ENCODE measurements around the gene HOXA5.

DNA sequence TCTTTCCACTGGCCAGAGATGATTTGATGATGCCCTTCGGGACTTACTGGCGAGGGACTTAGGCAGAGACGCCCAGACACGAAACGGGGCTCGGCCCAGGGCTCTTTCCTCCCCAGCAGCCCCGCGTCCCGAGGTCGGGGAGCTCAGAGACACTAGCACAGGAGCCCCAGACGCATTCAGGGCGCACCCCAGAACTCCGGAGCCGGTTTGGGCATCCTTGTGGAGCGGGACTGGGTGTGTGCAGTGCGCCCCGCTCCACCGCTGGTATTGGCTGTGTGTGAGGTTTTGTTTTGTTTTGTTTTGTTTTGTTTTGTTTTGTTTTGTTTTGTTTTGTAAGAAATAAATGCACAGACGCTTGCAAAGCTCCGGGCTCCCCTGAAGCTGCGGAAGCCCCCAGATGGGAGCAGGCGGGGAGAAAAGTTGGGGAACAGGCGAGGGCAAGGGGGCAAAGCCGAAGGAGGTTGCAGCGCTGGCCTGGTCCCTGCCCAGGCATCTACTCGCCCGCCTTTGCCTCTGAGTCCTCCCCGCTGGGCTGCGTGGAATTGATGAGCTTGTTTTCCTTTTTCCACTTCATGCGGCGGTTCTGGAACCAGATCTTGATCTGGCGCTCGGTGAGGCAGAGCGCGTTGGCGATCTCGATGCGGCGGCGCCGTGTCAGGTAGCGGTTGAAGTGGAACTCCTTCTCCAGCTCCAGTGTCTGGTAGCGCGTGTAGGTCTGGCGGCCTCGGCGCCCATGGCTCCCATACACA is 1.9 kb upstream of the HOXA5 start:
- TF ChIP-seq, protein P1, sequence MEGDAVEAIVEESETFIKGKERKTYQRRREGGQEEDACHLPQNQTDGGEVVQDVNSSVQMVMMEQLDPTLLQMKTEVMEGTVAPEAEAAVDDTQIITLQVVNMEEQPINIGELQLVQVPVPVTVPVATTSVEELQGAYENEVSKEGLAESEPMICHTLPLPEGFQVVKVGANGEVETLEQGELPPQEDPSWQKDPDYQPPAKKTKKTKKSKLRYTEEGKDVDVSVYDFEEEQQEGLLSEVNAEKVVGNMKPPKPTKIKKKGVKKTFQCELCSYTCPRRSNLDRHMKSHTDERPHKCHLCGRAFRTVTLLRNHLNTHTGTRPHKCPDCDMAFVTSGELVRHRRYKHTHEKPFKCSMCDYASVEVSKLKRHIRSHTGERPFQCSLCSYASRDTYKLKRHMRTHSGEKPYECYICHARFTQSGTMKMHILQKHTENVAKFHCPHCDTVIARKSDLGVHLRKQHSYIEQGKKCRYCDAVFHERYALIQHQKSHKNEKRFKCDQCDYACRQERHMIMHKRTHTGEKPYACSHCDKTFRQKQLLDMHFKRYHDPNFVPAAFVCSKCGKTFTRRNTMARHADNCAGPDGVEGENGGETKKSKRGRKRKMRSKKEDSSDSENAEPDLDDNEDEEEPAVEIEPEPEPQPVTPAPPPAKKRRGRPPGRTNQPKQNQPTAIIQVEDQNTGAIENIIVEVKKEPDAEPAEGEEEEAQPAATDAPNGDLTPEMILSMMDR (IDR thresholded peaks at IDR 0.05) = no peak
- no peak for TF ChIP-seq POLR2A (IDR thresholded peaks at IDR 0.05)

Data from heart left ventricle (tissue), 13 donors.